Thyroid gland (tissue), 4 donors: ENCODE data around the gene PINK1. TPM values are rescaled to one million over a fixed set of nuclear protein-coding genes. Genes with fewer than 3 reads are reported as not detected.

ENCODE experiments used
- DNase-seq, 2 donors: peaks; one replicate each; pipeline ENCODE4 v3.0.0-alpha.2; 2019
- H3K27ac ChIP-seq, 3 donors: fragments of 200-600 bp; sonication (generic); 1 replicate in 2 of 3; 2 replicates in 1 of 3; pipeline ENCODE4 v1.5.1; 2016 to 2019; ENCODE audit warnings: mild to moderate bottlenecking in 1 of 3, moderate library complexity in 1 of 3
- H3K27me3 ChIP-seq: fragments of 200-600 bp; sonication (generic); one replicate; pipeline ENCODE4 v1.5.1; 2019
- H3K36me3 ChIP-seq, 2 donors: fragments of 200-600 bp; sonication (generic); one replicate each; pipeline ENCODE4 v1.5.1; 2016 to 2019
- H3K4me1 ChIP-seq, 2 donors: fragments of 200-600 bp; sonication (generic); one replicate each; pipeline ENCODE4 v1.5.1; 2017 to 2019
- H3K4me3 ChIP-seq, 3 donors: fragments of 200-600 bp; sonication (generic); replicated peaks in 1 of 3; 1 replicate in 2 of 3; 2 replicates in 1 of 3; pipeline ENCODE4 v1.5.1; 2016; ENCODE audit warnings: mild to moderate bottlenecking in 1 of 3
- H3K9me3 ChIP-seq: fragments of 200-600 bp; sonication (generic); one replicate; pipeline ENCODE4 v1.5.1; 2017
- POLR2A ChIP-seq, 2 donors: fragments of 450-650 bp; IDR thresholded peaks; one replicate each; pipeline ENCODE4 v1.6.1; 2017; ENCODE audit warnings: antibody characterized with exemption in 2 of 2, mild to moderate bottlenecking in 2 of 2, moderate library complexity in 1 of 2
- WGBS, 2 donors: methylation state at CpG; one replicate each; pipeline ENCODE4 v1.1.5; 2017; 5-methylcytosine and 5-hydroxymethylcytosine counted together
- intact Hi-C: fragments of 100-400 bp; cut with DNase I; formaldehyde crosslinking; loops from one replicate; pipeline ENCODE4 v1.15.1; 2023
- total RNA-seq, 4 donors: library from RNA; depleted of rRNA; stranded (reverse); fragments of >200 nt; gene quantifications; one replicate each; pipeline ENCODE4 v1.2.3, GENCODE V29; 2016
- TF ChIP-seq, protein P1 (sequence below), 6 experiments: fragments of 200-600 bp in 3 of 6; fragments of 450-650 bp in 3 of 6; sonication (generic) in 3 of 6; IDR thresholded peaks; one replicate each; pipeline ENCODE4 v1.5.1; 2016 to 2019; ENCODE audit warnings: antibody characterized with exemption in 6 of 6, mild to moderate bottlenecking in 2 of 6, inconsistent platforms in 1 of 6, moderate library complexity in 1 of 6

The PINK1 gene
- total RNA-seq, 4 donors from 2014 or later = 144 to 171 (median 151) TPM

- TF ChIP-seq, protein P1, sequence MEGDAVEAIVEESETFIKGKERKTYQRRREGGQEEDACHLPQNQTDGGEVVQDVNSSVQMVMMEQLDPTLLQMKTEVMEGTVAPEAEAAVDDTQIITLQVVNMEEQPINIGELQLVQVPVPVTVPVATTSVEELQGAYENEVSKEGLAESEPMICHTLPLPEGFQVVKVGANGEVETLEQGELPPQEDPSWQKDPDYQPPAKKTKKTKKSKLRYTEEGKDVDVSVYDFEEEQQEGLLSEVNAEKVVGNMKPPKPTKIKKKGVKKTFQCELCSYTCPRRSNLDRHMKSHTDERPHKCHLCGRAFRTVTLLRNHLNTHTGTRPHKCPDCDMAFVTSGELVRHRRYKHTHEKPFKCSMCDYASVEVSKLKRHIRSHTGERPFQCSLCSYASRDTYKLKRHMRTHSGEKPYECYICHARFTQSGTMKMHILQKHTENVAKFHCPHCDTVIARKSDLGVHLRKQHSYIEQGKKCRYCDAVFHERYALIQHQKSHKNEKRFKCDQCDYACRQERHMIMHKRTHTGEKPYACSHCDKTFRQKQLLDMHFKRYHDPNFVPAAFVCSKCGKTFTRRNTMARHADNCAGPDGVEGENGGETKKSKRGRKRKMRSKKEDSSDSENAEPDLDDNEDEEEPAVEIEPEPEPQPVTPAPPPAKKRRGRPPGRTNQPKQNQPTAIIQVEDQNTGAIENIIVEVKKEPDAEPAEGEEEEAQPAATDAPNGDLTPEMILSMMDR (IDR thresholded peaks at IDR 0.05) = no peak
- TF ChIP-seq POLR2A (IDR thresholded peaks at IDR 0.05) = no peak
- Histone ChIP-seq H3K27ac (peak overlapping the region; percentile 75 to 96 (median 89)), H3K36me3 (peaks cover 10 to 19% of the 10 kb centered on the region in 2 donors), H3K4me1 (peaks cover 10 to 11% of the 10 kb centered on the region in 2 donors), H3K4me3 (peak overlapping the region; percentile 15 to 97 (median 93)), H3K27me3 (no peaks in the 10 kb centered on the region), H3K9me3 (no peaks in the 10 kb centered on the region)
- intact Hi-C loops = no loop called here
- no peak for DNase-seq
- 1% methylated on average over 10 to 11 of the region's 11 CpGs for WGBS, 2 donors
These were observed 871 bp downstream of the PINK1 start for GRCh38 chr1:20634065-20634593.

- H3K9me3 ChIP-seq = no peaks in the 10 kb centered on the region
- H3K27me3 ChIP-seq = no peaks in the 10 kb centered on the region
- TF ChIP-seq, protein P1 (IDR thresholded peaks at IDR 0.05) = no peak
- no peak for TF ChIP-seq POLR2A (IDR thresholded peaks at IDR 0.05)
- peaks cover 10 to 24% of the 10 kb centered on the region in 2 donors for H3K36me3 ChIP-seq
- peaks cover 10 to 11% of the 10 kb centered on the region in 2 donors for H3K4me1 ChIP-seq
- peak overlapping the region in 2 of 3 donors; percentile 75 to 96 for H3K27ac ChIP-seq
- peak overlapping the region in 1 of 3 donors; percentile 97 for H3K4me3 ChIP-seq
- 0 to 7% methylated on average over 4 of the region's 4 CpGs for WGBS, 2 donors
- DNase-seq = peak; percentile 81 to 83
- intact Hi-C loops = loop anchor here (5.0 kb wide), 1 partner anchor 112 kb away; no protein-coding TSS in a partner anchor
These were observed 1.4 kb downstream of the PINK1 start for GRCh38 chr1:20634594-20635084.

DNA sequence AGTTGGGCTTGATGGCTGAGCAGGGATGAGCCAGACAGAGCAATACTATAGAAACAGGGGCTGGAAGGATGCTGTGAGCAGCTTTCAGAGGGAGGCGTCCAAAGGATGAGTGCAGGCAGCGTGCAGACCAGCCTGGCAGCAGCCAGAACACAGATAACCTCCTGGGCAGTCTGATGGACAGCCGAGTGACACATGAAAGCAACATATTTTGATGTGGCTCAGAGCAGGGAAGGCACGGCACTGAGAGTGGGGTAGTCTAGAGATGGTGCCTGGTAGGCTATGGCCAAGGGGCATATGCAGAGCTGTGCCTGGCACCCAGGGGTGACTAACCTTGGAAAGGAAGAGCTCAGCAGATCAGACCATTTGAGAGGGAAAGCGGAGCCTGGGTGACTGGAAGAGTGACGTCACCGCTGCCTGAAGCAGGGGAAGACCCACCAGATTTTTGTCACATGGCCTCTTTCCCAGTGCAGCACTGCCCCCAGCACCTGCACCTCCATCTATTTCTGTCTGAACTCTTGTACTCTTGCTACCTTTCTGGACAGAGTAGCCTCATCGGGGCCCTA is 3.6 kb downstream of the PINK1 start:
- 92 to 96% methylated on average over 8 of the region's 8 CpGs for WGBS, 2 donors
- no peaks in the 10 kb centered on the region for H3K27me3 ChIP-seq
- no peak for TF ChIP-seq POLR2A (IDR thresholded peaks at IDR 0.05)
- TF ChIP-seq, protein P1 (IDR thresholded peaks at IDR 0.05) = no peak
- H3K4me1 ChIP-seq = peaks cover 10 to 11% of the 10 kb centered on the region in 2 donors
- DNase-seq = no peak
- peaks cover 19 to 43% of the 10 kb centered on the region in 2 donors for H3K36me3 ChIP-seq
- H3K9me3 ChIP-seq = no peaks in the 10 kb centered on the region
- H3K4me3 ChIP-seq = no peak overlapping the region
- intact Hi-C loops = loop anchor here (5.0 kb wide), 1 partner anchor 115 kb away; no protein-coding TSS in a partner anchor
- H3K27ac ChIP-seq = no peak overlapping the region

GRCh38 chr1:20640183-20640597 is 6.9 kb downstream of the PINK1 start:
- intact Hi-C loops = loop anchor here (10.0 kb wide), 1 partner anchor 65 kb away; no protein-coding TSS in a partner anchor
- 38% methylated on average over 6 of the region's 6 CpGs for WGBS, 2 donors
- Histone ChIP-seq H3K4me3 (no peak overlapping the region), H3K9me3 (no peaks in the 10 kb centered on the region), H3K27me3 (no peaks in the 10 kb centered on the region), H3K4me1 (peaks cover 1 to 5% of the 10 kb centered on the region in 2 donors), H3K36me3 (peaks cover 44 to 70% of the 10 kb centered on the region in 2 donors), H3K27ac (no peak overlapping the region)
- peak; percentile 18 to 27 for DNase-seq
- TF ChIP-seq, protein P1 (IDR thresholded peaks at IDR 0.05) = peak; percentile 38 to 73 (median 48)
- no peak for TF ChIP-seq POLR2A (IDR thresholded peaks at IDR 0.05)

GRCh38 chr1:20641975-20642374 is 8.7 kb downstream of the PINK1 start:
- Histone ChIP-seq H3K27me3 (no peaks in the 10 kb centered on the region), H3K36me3 (peaks cover 51 to 80% of the 10 kb centered on the region in 2 donors), H3K9me3 (no peaks in the 10 kb centered on the region), H3K4me1 (no peaks in the 10 kb centered on the region), H3K4me3 (no peak overlapping the region), H3K27ac (no peak overlapping the region)
- DNase-seq = no peak
- intact Hi-C loops = loop anchor here (10.0 kb wide), 1 partner anchor 67 kb away; no protein-coding TSS in a partner anchor
- TF ChIP-seq, protein P1 (IDR thresholded peaks at IDR 0.05) = no peak
- TF ChIP-seq POLR2A (IDR thresholded peaks at IDR 0.05) = no peak
- 77 to 81% methylated on average over 8 to 9 of the region's 10 CpGs for WGBS, 2 donors
